Neural cell (in vitro differentiated cells): ENCODE results near the gene DERA. TPM values are rescaled to one million over a fixed set of nuclear protein-coding genes. Genes with fewer than 3 reads are reported as not detected.

Experiments
- H2AFZ ChIP-seq: fragments of 200-600, 300-800 bp; sonication (generic), shearing (Covaris generic); 2 replicates; pipeline ENCODE4 v1.6.0; 2014; ENCODE audit warnings: low read depth, mild to moderate bottlenecking, antibody characterized with exemption, low read length, moderate library complexity
- H3F3A ChIP-seq: fragments of 200-600 bp; shearing (Covaris generic); 2 replicates; pipeline ENCODE4 v1.6.1; 2016; ENCODE audit warnings: mild to moderate bottlenecking, moderate library complexity, mixed read lengths, antibody characterized with exemption, low read length; ENCODE audit not compliant: insufficient read depth, poor library complexity, severe bottlenecking
- H3K27ac ChIP-seq: fragments of 200-600, 300-800 bp; sonication (generic), shearing (Covaris generic); 2 replicates; pipeline ENCODE4 v1.5.1; 2014; ENCODE audit warnings: mild to moderate bottlenecking, low read length, moderate library complexity
- H3K27me3 ChIP-seq: fragments of 300-800, 200-600 bp; sonication (generic), shearing (Covaris generic); 2 replicates; pipeline ENCODE4 v1.6.0; 2014; ENCODE audit warnings: mild to moderate bottlenecking, low read depth, low read length, moderate library complexity; ENCODE audit not compliant: insufficient read depth
- H3K36me3 ChIP-seq: fragments of 300-800, 200-600 bp; sonication (generic), shearing (Covaris generic); 2 replicates; pipeline ENCODE4 v1.5.1; 2014; ENCODE audit warnings: mild to moderate bottlenecking, antibody characterized with exemption, low read length, moderate library complexity; ENCODE audit not compliant: insufficient read depth
- H3K4me2 ChIP-seq: fragments of 300-800, 200-600 bp; sonication (generic), shearing (Covaris generic); 2 replicates; pipeline ENCODE4 v1.6.0; 2014; ENCODE audit warnings: mild to moderate bottlenecking, low read length
- H3K4me3 ChIP-seq: fragments of 300-800, 200-600 bp; sonication (generic), shearing (Covaris generic); 2 replicates; pipeline ENCODE4 v1.5.1; 2014; ENCODE audit warnings: mild to moderate bottlenecking, low read length, moderate library complexity
- H3K79me2 ChIP-seq: fragments of 200-600 bp; shearing (Covaris generic); replicated peaks from 2 replicates; pipeline ENCODE4 v1.6.0; 2014; ENCODE audit warnings: mild to moderate bottlenecking, low read length, moderate library complexity; ENCODE audit not compliant: insufficient read depth
- H3K9ac ChIP-seq: fragments of 300-800, 200-600 bp; sonication (generic), shearing (Covaris generic); 2 replicates; pipeline ENCODE4 v1.6.1; 2016; ENCODE audit warnings: mild to moderate bottlenecking, low read length, mixed read lengths
- H3K9me2 ChIP-seq: fragments of 200-600 bp; shearing (Covaris generic); 2 replicates; pipeline ENCODE4 v1.6.1; 2016; ENCODE audit warnings: mild to moderate bottlenecking, low read length, mixed read lengths; ENCODE audit not compliant: insufficient read depth
- H3K9me3 ChIP-seq: fragments of 200-600, 300-800 bp; sonication (generic), shearing (Covaris generic); 2 replicates; pipeline ENCODE4 v1.6.1; 2016; ENCODE audit warnings: mild to moderate bottlenecking, mixed run types, low read length, moderate library complexity, mixed read lengths
- H4K20me1 ChIP-seq: fragments of 200-600 bp; shearing (Covaris generic); 2 replicates; pipeline ENCODE4 v1.6.1; 2016; ENCODE audit warnings: mild to moderate bottlenecking, mixed run types; ENCODE audit not compliant: insufficient read depth
- CTCF ChIP-seq: fragments of 450-650 bp; IDR thresholded peaks from 2 replicates; pipeline ENCODE4 v1.5.1; 2014; ENCODE audit warnings: antibody characterized with exemption, mild to moderate bottlenecking, moderate library complexity; ENCODE audit not compliant: poor library complexity, severe bottlenecking
- EP300 ChIP-seq: fragments of 450-650 bp; conservative IDR thresholded peaks from 2 replicates; pipeline ENCODE4 v1.6.1; 2014; ENCODE audit warnings: antibody characterized with exemption, mild to moderate bottlenecking, moderate library complexity; ENCODE audit not compliant: poor library complexity, severe bottlenecking
- EZH2 ChIP-seq: fragments of 200-600, 300-800 bp; shearing (Covaris generic), sonication (generic); IDR thresholded peaks from 2 replicates; pipeline ENCODE4 v1.6.1; 2014; ENCODE audit warnings: antibody characterized with exemption, low read length, borderline replicate concordance, mild to moderate bottlenecking; ENCODE audit not compliant: insufficient read depth, poor library complexity, severe bottlenecking
- MXI1 ChIP-seq: fragments of 450-650 bp; conservative IDR thresholded peaks from 2 replicates; pipeline ENCODE4 v1.6.1; 2014; ENCODE audit warnings: antibody characterized with exemption, mild to moderate bottlenecking; ENCODE audit not compliant: poor library complexity, severe bottlenecking
- POLR2AphosphoS5 ChIP-seq: IDR thresholded peaks from 2 replicates; pipeline ENCODE4 v1.6.1; 2012
- RAD21 ChIP-seq: fragments of 450-650 bp; conservative IDR thresholded peaks from 2 replicates; pipeline ENCODE4 v1.6.1; 2014; ENCODE audit warnings: antibody characterized with exemption, mild to moderate bottlenecking, moderate library complexity
- REST ChIP-seq: IDR thresholded peaks from 2 replicates; pipeline ENCODE4 v1.6.1; 2012; ENCODE audit warnings: borderline replicate concordance
- SMC3 ChIP-seq: fragments of 450-650 bp; conservative IDR thresholded peaks from 2 replicates; pipeline ENCODE4 v1.6.1; 2014; ENCODE audit warnings: antibody characterized with exemption, mild to moderate bottlenecking, moderate library complexity; ENCODE audit not compliant: poor library complexity
- TAF1 ChIP-seq: IDR thresholded peaks from 2 replicates; pipeline ENCODE4 v1.6.1; 2012; ENCODE audit warnings: low read depth
- polyA plus RNA-seq: library from polyadenylated mRNA; depleted of rRNA; stranded (reverse); fragments of >200 nt; gene quantifications from 2 replicates; pipeline ENCODE4 v1.2.3, GENCODE V29; 2014

The DERA gene
- polyA plus RNA-seq, 1 donor from 2014 or later, result 7.7 TPM

- Histone ChIP-seq H2AFZ (no peak overlapping the region), H3K9ac (no peak overlapping the region), H3K36me3 (no peaks in the 10 kb centered on the region), H3K4me2 (no peak overlapping the region), H3F3A (no peaks in the 10 kb centered on the region), H3K4me3 (no peak overlapping the region), H3K9me2 (no peaks in the 10 kb centered on the region), H4K20me1 (no peaks in the 10 kb centered on the region), H3K9me3 (no peaks in the 10 kb centered on the region), H3K79me2 (no peaks in the 10 kb centered on the region), H3K27me3 (no peaks in the 10 kb centered on the region), H3K27ac (no peak overlapping the region)
- no peak for TF ChIP-seq SMC3
- TF ChIP-seq EP300, result no peak
- TF ChIP-seq CTCF, result no peak
- no peak for TF ChIP-seq REST
- TF ChIP-seq RAD21, result no peak
- no peak for TF ChIP-seq TAF1
- TF ChIP-seq MXI1, result no peak
- no peak for TF ChIP-seq POLR2AphosphoS5
- TF ChIP-seq EZH2, result no peak
Observed at GRCh38 chr12:16034136-16034817, 123.1 kb downstream of the DERA start.

- no peaks in the 10 kb centered on the region for H3K9me3 ChIP-seq
- H3K9me2 ChIP-seq, result no peaks in the 10 kb centered on the region
- H3K79me2 ChIP-seq, result no peaks in the 10 kb centered on the region
- H3K4me3 ChIP-seq, result no peak overlapping the region
- TF ChIP-seq CTCF, result no peak
- H2AFZ ChIP-seq, result no peak overlapping the region
- H3K4me2 ChIP-seq, result no peak overlapping the region
- H4K20me1 ChIP-seq, result no peaks in the 10 kb centered on the region
- H3K36me3 ChIP-seq, result no peaks in the 10 kb centered on the region
- no peak overlapping the region for H3K9ac ChIP-seq
- no peak overlapping the region for H3K27ac ChIP-seq
- H3F3A ChIP-seq, result no peaks in the 10 kb centered on the region
- H3K27me3 ChIP-seq, result no peaks in the 10 kb centered on the region
Observed at GRCh38 chr12:16036073-16036472, 124.9 kb downstream of the DERA start.
